Measurements from ENCODE around the gene GTPBP10. TPM values are rescaled to one million over a fixed set of nuclear protein-coding genes. Genes with fewer than 3 reads are reported as not detected.

GTPBP10 gene
- total and polyA plus RNA-seq, 2 of the 13 experiments (the other 11 are each of a cell fraction or from before 2014, with no cell fraction given): 13.3 to 38.7 TPM

GRCh38 chr7:90383422-90383821 lies 36.9 kb downstream of the GTPBP10 start (continued):
- TF ChIP-seq ZNF512 (CRISPR knock-in tag; IDR thresholded peaks at IDR 0.05): no peak
- TF ChIP-seq BHLHE40 (IDR thresholded peaks at IDR 0.05; ENCODE audit: low read length): no peak
- no peak for TF ChIP-seq ZNF441 (CRISPR knock-in tag; IDR thresholded peaks at IDR 0.05; ENCODE audit: borderline replicate concordance)

GRCh38 chr7:90383861-90384260 lies 37.3 kb downstream of the GTPBP10 start:
- no peak overlapping the region for H2AFZ ChIP-seq (ENCODE audit: low read length)
- no peaks in the 10 kb centered on the region for H3K79me2 ChIP-seq (ENCODE audit: insufficient read depth, low read length)
- H3K9ac ChIP-seq (ENCODE audit: insufficient read depth, low read depth, low read length): no peak overlapping the region
- no TSS peak for BruUV-seq (replicated peaks)
- ChIA-PET CTCF (ENCODE audit: low intra/inter-chr PET ratio, low total read pairs) (no interaction called here), POLR2A (no interaction called here)
- H3K4me3 ChIP-seq (replicated peaks in 1 of 3; ENCODE audit: insufficient read depth in 1 of 3, low read depth in 2 of 3, low read length in 3 of 3): no peak overlapping the region
- intact Hi-C loops (cut with micrococcal nuclease; ENCODE audit: unreplicated experiment) (no loop called here), in situ Hi-C loops (cut with HindIII; ENCODE audit: extremely low pct_ligation_motif_present, low pct_unique_long_range_greater_than_20kb) (no loop called here)
- H3K27ac ChIP-seq (ENCODE audit: extremely low read length, insufficient read depth, low read length): no peak overlapping the region
- DNase-seq (ENCODE audit: low spot score) (no peak), FAIRE-seq (no peak), ATAC-seq (no peak)
- H4K20me1 ChIP-seq (ENCODE audit: insufficient read depth, low read length): no peaks in the 10 kb centered on the region
- no peak for TF ChIP-seq ZBTB1 (CRISPR knock-in tag; IDR thresholded peaks at IDR 0.05; ENCODE audit: borderline replicate concordance)
- TF ChIP-seq ZNF639 (CRISPR knock-in tag; conservative IDR thresholded peaks at IDR 0.05): no peak
- no peak for TF ChIP-seq ZNF317 (CRISPR knock-in tag; IDR thresholded peaks at IDR 0.05)
- no peak for TF ChIP-seq TERF1 (CRISPR knock-in tag; IDR thresholded peaks at IDR 0.05)
- no peak for TF ChIP-seq CCAR2 (optimal IDR thresholded peaks at IDR 0.05; ENCODE audit: low read depth, low read length)
- peaks cover 6 to 52% of the 10 kb centered on the region in 2 experiments for H3K36me3 ChIP-seq (replicated peaks in 1 of 2; ENCODE audit: control insufficient read depth in 1 of 2, insufficient read depth in 2 of 2, low read length in 2 of 2)
- WGBS (ENCODE audit: low lambda C conversion rate): 86% methylated on average over 3 of the region's 3 CpGs
- no peak overlapping the region for H3K4me2 ChIP-seq (ENCODE audit: low read depth, low read length)
- no peaks in the 10 kb centered on the region for H3K27me3 ChIP-seq (ENCODE audit: control insufficient read depth in 1 of 2, insufficient read depth in 2 of 2, low read length in 2 of 2)
- no peaks in the 10 kb centered on the region for H3K4me1 ChIP-seq (ENCODE audit: insufficient read depth, low read length)
- no peaks in the 10 kb centered on the region for H3K9me3 ChIP-seq (ENCODE audit: low read length)
